SHP77 (cell line): Measurements from ENCODE around the gene BRPF3.

Source experiments
- DNase-seq, 2 experiments: peaks; one replicate each; lab custom pipeline; 2025; lab: John Stamatoyannopoulos, UW

The BRPF3 gene

DNA sequence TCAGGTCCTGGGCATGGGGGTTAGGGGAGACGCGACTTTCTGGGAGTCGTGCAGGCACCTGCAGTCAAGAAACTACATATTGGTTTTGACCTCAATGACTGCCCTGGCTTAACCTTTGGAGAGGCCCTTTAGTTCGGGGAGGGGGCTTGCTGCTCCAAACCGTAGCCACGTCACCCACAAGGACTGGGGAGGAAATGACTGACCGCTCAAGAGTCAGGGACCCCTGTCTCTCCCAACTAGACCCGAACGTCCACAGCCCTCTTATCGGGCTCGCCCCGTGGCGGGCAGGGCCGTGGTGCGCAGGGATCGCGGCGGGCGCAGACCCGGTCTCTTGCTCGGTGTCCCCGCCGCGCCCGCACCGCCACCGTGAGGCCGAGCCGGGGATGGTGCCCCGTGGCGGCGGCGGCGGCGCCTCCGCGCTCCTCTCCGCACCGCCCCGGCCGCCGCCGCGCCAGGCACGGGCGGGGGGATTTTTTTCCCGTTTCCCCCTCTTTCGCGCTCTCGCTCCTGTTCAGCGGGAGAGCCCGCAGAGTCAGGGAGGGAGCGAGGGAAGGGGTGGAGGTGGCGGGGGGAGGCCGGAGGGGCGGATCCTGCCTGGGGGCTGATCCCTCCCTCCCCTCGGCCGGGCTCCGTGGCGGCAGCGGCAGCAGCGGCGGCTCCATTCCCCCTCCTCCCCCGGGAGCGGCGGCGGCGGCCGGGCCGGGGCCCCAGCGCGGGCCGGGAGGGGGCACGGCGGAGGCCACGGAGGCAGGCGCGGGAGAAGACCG is at the start of gene BRPF3:
Gene BRPF3, plus strand, starts transcription at position 632 of the 767 bp plus-strand sequence. CDS start 3,579 bp downstream, outside the sequence.
- peak; percentile 42 to 80 for DNase-seq

DNA sequence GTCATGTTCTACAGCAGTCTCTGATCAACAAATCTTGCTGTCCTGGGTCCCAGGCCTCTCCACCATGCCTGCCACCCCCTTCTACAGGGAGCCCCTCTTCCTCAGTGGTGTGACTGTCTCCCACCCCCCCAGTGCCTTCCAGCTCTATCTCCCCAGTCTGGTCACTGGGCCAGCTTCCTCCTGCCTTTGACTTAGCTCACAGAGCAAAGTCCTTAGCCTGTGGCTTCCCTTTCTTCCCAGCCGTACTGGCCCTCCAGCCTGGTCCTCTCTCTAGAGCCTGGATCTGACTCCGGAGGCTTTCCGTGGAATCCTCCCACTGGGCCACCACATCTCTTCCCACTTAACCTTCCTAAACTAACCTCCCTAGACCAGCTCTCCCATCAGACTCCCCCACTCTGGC is 49.2 kb upstream of the BRPF3 start:
- no peak for DNase-seq

DNA sequence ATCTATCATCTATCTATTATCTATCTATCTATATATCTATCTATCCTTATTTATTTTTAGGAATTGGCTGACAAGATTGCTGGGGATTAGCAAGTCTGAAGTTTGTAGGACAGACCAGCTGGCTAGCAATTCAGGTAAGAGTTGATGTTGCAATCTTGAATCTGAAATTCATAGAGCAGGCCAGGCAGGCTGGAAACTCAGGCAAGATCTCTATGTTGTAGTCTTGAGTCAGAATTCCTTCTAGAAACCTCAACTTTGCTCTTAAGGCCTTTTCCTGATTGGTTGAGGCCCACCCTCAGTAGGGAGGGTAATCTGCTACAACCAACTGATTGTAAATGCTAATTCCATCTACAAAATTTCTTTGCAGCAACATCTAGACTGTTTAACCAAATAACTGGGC is 47.1 kb upstream of the BRPF3 start:
- DNase-seq: no peak

DNA sequence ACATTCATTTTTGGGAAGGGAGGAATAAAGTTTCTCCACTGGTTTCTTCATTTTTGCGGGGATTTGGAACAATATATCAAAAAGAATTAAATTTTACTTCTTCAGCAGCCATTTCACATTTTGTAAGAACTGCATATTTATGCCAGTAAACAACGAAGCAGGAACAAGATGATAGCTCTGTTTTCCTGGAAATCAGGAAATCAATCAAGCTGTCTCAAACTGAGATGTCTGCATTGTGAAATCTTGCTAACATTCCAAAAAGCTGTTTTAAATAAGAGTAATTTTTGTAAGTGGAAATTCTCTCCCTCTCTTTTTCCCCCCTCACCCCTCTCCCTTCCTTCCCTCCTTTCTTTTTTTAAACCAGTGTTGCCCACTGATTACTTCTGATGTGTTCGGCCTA is 46.3 kb upstream of the BRPF3 start:
- no peak for DNase-seq

DNA sequence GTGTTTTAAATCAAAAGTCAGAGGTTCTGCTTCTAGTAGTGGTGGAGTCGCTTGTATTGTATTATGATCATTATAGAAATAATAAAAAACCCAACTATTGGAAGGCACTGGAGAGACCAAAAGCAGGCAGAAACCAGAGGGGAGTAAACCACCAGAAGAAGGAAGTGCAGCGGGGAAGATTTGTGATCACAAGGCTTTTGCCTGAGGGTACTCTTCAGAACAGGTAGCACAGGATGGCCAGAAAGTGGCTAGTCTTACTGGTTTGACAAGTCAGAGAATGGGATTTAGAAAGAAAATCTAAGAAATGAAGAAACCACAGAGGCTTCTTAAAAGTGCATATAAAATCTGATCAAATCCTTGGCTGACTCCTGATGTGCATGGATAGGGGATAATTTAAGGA is 42.3 kb upstream of the BRPF3 start:
- DNase-seq: no peak

DNA sequence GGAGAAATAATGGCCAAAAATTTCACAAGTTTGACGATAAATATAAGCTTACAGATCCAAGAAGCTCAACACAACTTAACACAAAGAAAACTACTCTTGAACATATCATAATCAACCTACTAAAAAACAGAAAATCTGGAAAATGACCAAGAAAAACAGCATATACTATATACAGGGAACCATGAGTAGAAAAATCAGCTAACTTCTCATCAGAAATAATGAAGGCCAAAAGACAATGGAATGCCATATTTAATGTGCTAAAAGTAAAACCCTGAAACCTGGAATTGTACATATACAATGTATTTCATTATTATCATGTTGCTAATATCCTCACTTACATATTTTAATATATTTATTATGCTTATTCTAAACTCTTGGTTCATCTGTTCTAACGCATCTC is 40.9 kb upstream of the BRPF3 start:
- DNase-seq: no peak

DNA sequence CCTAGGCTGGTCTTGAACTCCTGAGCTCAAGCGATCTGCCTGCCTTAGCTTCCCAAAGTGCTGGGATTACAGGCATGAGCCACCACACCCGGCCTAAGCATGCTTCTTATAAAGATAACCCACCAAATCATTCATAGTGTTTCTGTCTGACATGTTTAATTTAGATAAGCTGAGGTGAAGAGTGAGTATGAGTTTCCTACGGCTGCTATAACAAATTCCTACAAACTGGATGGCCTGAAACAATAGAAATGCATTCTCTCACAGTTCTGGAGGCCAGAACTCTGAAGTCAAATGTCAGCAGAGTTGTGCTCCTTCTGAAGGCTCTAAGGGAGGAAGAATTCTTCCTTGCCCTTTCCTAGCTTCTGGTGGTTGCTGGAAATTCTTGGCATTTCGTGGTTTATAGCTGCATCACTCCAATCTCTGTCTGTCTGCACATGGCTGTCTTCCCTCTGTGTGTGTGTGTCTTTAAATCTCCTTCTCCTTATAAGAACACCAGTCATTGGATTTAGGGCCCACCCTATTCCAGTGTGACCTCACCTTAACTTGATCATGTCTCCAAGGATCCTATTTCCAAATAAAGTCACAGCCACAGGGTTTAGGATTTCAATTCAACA is 36.3 kb upstream of the BRPF3 start:
- DNase-seq: no peak

DNA sequence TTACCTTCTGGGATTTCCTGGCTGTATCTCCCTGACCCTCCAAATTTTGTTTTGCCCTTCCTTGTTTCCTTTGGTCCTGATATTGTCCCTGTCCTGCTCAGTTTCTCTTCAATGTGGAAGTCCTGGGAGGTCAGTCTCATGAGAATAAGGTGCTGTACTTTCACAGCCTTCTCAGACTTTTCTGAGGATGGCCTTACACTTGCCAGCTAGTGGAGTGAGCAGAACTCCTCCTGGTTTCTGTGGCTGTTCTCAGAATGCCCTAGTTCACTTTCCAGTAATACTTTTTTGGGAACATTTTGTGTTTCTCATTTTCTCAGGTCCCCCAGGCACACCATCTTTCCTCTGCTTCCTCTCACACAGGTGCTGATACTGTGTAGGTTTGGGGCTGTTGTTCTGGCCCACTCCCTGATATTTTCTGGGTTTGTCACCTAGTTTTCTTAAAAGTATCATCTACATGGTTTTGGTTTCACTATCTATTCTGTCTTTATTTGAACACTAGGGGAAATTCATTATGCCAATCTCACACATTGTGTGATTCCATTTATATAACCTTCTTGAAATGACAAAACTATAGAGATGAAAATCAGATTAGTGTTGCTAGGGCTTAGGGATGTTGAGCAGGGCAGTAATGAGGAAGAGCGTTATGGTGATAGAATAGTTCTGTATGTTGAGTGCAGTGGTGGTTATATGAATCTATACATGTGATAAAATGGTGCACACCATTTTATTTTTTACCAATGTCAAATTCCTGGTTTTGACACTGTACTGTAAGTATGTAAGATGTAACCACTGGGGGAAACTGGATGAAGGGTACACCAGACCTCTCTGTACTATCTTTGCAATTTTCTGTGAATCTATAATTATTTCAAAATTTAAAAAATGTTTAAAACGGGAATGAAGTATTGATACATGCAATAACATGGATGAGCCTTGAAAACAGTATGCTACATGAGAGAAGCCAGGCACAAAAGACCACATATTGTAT is 27.2 kb upstream of the BRPF3 start:
- no peak for DNase-seq

DNA sequence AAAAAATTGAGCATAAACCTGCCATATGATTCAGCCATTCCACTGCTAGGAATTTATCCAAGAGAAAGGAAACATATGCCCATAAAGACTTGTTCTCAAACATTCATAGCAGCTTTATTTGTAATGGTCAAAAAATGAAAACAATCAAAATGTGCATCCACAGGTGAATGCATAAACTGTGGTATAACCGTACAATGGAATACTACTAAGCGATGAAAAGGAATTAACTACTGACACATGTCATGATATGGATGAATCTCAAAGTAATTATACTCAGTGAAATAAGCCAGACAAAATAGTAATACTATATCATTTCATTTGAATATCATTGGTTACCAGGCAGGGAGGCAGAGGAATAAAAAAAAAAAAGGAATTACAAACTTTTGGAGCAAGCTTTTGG is 25.8 kb upstream of the BRPF3 start:
- DNase-seq: no peak

DNA sequence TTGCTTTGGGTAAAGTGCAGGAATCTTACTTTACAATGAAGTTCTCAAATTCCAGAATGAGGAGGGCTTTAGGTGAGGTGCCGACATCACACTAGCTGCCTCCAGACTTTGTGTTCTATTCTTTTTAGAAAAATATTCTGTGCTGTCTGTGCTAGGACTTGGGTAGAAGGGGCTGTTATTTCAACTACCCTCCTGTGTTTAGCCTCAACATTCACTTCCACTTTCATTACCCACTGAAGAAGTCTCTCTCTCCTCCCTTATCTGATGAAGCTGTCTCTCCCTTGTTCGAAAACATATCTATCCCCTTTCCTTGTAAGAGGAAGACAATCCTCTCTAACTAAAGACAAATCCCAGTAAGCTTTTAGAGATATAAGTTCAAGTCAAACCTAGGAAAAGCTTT is 25.0 kb upstream of the BRPF3 start:
- DNase-seq: no peak

DNA sequence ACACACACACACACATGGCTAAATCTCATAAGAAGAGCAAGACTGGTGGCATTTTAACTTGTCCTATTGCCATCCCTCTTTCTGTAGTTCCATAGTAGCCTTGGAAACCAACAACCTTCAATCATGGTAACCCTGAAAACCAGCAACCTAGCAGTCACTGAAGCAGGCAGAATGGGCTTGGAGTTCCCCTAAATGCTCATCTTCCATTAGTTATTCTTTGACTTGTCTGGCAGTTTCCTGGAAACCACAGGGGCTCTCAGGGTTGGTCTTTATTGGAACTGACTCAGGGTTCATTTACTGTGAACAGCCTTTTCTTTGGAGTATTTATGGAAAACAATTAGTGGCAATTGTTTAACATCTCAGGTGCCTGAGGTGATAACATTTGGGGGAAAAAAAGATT is 19.4 kb upstream of the BRPF3 start:
- no peak for DNase-seq

DNA sequence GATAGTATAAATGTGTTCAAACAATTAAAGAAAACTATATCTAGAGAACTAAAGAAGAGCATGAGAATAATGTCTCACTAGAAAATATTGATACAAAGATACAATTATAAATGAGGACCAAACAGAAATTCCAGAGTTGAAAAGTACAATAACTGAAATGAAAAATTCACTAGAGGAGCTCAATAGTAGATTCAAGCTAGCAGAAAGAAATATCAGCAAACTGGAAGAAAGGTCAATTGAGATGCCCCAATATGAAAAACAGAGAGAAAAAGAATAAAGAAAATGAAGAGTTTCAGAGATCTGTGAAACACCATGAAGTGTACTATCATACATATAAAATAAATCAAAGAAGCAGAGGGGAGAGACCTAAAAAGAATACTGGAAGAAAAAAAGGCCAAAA is 18.0 kb upstream of the BRPF3 start:
- DNase-seq: no peak

DNA sequence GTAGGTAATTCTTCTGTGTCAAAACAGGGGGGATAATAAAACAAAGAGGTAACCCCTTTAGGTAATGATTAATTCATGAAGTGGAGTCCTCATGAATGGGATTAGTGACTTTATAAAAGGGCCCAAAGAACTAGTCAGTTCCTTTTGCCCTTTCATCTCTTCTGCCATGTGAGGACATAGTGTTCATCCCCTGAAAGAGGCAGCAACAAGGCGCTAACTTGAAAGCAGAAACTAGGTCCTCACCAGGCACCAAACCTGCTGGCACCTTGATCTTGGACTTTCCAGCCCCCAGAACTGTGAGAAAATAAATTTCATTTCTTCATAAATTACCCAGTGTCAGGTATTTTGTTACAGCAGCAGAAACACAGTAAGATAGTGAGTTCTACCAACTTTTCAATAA is 16.4 kb upstream of the BRPF3 start:
- DNase-seq: no peak

DNA sequence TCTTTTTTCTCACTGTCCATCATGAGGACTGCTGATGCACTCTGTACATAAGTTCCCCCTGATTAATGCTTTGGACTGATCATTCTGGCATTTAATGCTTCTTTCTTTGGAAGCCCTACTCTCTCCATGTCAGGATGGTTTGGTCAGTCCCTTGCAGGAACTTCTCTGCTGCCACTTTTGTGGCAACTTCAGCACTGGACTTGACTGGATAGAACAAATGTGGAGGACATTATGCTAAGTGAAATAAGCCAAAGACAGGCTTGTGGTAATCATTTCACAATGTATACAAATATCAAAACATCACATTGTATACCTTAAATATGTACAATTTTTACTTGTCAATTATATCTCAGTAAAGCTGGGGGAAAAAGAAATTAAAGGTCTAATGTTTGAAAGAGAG is 12.2 kb upstream of the BRPF3 start:
- no peak for DNase-seq

DNA sequence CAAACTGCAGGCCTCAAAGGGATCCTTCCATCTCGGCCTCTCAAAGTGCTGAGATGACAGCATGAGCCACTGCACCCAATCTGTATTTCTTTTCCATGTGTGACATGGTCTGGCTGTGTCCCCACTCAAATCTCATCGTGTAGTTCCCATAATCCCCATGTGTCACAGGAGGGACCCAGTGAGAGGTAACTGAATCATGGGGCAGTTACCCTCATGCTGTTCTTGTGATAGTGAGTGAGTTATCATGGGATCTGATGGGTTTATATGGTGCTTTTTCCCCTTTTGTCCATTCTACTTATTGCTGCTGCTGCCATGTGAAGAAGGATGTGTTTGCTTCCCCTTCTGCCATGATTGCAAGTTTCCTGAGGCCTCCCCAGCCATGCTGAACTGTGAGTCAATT is 10.3 kb upstream of the BRPF3 start:
- no peak for DNase-seq

DNA sequence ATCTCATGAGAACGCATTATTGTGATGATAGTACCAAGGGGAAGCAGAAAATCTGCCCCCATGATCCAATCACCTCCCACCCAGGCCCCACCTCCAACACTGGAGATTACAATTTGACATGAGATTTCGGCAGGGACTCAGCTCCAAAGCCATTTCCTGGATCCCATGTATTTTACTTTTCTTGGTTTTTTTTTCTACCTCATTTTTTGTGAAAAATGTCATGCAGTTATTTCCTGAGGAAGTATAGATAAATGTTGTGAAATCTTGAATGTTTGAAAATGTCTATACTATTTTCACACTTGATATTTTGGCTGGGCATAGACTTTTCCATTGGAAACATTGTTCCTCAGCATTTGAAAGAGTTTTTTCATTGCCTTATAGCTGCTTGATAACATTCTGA is 9.1 kb upstream of the BRPF3 start:
- no peak for DNase-seq

DNA sequence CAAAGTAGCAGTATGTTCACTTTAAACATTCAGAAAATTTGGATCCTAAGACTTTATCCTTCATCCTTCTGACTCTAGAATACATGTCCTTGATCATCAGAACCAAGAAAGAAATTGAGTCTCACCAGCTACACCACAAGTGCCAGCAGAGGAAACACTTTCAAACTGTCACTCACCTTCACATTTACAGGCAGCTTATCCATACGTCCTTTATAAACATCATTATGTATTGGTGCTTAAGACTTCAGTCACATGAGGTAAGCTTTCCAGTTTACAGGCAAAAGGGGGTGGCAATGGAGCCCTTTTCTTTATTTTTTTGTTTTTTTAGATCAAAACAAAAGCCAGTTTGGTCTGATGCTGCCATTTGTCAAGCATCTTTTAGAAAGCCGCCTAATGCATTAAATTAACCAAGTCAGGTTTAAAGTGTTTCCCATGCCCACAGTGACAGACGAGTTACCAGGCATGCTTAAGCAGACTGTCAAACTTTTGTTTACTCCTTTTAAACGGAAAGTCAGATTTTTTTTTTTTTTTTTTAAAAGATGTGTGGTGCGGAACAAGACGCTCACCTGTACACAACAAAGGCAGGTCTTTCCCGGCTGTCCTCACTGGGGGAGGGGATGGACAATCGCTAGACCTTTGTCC is 952 bp upstream of the BRPF3 start:
- no peak for DNase-seq

DNA sequence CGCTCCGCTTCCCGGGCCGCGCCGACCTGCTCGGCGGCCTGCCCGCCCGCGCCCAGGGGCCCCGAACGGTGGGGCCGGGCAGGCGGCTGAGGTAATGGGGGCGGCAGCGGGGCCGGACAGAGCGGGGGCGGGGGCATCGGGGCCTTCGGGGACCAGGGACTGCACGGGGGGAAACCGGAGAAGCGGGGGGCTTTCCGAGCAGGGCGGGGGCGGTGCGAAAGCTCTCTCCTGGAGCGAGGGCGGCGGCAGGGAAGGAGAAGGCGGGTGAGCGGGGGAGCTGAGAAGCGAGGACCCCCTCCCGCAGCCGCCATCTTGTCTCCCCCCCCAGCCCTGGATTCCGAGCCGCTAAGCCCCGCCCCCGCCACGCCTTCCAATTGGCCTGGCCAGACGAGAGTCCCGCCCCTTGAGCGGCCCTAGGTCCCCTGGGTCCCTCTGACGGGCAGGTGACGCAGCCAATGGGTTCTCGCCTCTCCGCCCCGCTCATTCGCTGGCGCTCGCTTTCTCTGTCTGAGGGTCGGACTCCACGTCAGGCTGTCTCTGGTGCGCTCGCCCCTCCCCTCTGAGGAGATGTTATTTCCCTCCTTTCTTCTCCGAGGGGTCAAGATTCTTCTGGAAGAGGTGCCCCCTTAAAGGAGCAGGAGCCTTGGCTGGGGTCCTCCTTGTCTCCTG is 470 bp downstream of the BRPF3 start:
- DNase-seq: peak; percentile 93 to 96

DNA sequence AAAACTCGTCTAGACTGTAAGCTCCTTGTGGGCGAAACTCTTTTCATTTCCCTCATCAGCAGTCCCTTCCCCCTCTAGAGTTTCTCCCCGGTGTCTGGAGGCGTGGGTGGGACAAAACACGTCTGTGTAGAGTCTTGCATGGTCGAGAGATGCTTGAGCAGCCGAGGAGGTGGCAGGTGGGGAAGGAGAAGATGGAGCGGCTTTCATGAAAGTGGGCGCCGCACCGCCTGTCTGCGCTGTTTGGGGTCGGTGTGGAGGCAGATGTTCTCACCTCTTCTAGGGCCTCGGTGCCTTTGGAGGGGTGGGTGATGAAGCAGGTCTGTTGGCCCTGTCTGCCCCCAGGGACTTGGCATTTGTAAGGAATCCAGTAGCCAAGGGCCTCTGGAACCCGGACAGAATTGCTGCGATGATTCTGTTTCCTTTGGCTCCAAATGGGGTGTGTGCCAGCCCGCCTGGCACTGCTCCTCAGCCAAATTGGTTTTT is 1.2 kb downstream of the BRPF3 start:
- DNase-seq: no peak

DNA sequence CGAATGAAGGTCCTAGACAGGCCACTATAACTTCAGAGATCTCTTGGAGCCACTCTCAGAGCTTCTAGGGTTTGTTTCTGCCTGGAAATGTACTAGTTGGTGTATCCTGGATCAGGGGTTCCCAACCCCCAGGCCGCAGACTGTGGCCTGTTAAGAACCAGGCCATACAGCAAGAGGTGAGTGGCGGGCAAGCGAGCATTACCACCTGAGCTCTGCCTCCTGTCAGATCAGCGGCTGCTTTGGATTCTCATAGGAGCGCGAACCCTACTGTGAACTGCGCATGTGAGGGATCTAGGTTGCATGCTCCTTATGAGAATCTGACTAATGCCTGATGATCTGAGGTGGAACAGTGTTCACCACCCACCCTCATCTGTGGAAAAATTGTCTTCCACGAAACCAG is 2.4 kb downstream of the BRPF3 start:
- DNase-seq: no peak

DNA sequence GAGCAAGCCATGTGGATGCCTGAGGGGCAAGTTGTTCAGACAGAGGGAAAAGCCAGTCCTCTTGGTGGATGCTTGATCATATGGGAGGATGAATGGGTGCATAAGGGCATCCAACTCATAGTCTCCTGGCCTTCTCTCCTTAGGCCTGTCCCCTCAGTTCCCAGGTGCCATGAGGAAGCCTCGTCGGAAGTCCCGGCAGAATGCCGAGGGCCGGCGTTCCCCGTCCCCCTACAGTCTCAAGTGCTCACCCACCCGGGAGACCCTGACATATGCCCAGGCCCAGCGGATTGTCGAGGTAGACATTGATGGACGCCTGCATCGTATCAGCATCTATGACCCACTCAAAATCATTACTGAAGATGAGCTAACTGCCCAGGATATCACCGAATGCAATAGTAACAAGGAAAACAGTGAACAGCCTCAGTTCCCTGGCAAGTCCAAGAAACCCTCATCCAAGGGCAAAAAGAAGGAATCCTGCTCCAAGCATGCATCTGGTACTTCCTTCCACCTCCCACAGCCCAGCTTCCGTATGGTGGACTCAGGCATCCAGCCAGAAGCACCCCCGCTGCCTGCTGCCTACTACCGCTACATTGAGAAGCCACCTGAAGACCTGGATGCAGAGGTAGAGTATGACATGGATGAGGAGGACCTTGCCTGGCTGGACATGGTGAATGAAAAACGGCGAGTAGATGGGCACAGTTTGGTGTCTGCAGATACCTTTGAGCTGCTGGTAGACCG is 3.8 kb downstream of the BRPF3 start:
- DNase-seq: no peak
